HG03575 (cell line): ENCODE data around the gene NFKBIE.
"Not testable (repeated sequence)": the region's sequence is repeated elsewhere in the genome, so short reads cannot be mapped to it uniquely, and the experiment has no call there.

Experiments
- ATAC-seq: cut with Tn5 transposase; IDR thresholded peaks from one replicate; pipeline ENCODE4 v1.9.1; 2021; ENCODE audit not compliant: unreplicated experiment, insufficient number of reproducible peaks, low FRiP score; ENCODE audit errors: extremely low read depth

Gene NFKBIE

GRCh38 chr6:44232676-44233566, 32.4 kb downstream of the NFKBIE start:
- ATAC-seq = no peak

GRCh38 chr6:44231426-44231825, 33.9 kb downstream of the NFKBIE start:
- not testable (repeated sequence) for ATAC-seq

GRCh38 chr6:44230034-44230675, 35.2 kb downstream of the NFKBIE start:
- ATAC-seq = no peak

- ATAC-seq = no peak
Measured at GRCh38 chr6:44229376-44230033, 35.8 kb downstream of the NFKBIE start.

- ATAC-seq = no peak
Measured at GRCh38 chr6:44228836-44229235, 36.5 kb downstream of the NFKBIE start.

- ATAC-seq = no peak
Measured at GRCh38 chr6:44228433-44228832, 36.9 kb downstream of the NFKBIE start.

GRCh38 chr6:44228031-44228430, 37.3 kb downstream of the NFKBIE start:
- ATAC-seq = no peak

GRCh38 chr6:44227148-44227793, 38.1 kb downstream of the NFKBIE start:
- no peak for ATAC-seq

GRCh38 chr6:44226368-44227147, 38.8 kb downstream of the NFKBIE start:
- ATAC-seq = no peak

GRCh38 chr6:44225579-44226325, 39.6 kb downstream of the NFKBIE start:
- ATAC-seq = no peak

GRCh38 chr6:44224965-44225305, 40.4 kb downstream of the NFKBIE start:
- no peak for ATAC-seq

GRCh38 chr6:44224029-44224964, 41.1 kb downstream of the NFKBIE start:
- no peak for ATAC-seq

GRCh38 chr6:44223319-44224028, 41.9 kb downstream of the NFKBIE start, which contains the start of gene SLC29A1:
Gene SLC29A1, plus strand, starts transcription at chr6:44223595. Its CDS starts 3,719 bp downstream, at chr6:44227314.
- no peak for ATAC-seq

- no peak for ATAC-seq
Measured at GRCh38 chr6:44222486-44223318, 42.6 kb downstream of the NFKBIE start.

GRCh38 chr6:44221961-44222335, 43.4 kb downstream of the NFKBIE start:
- ATAC-seq = no peak
